Activated CD4-positive, alpha-beta T cell treated with anti-CD3 and anti-CD28 coated beads for 36 hours (primary cell): ENCODE results near the gene PRM1. TPM values are rescaled to one million over a fixed set of nuclear protein-coding genes. Genes with fewer than 3 reads are reported as not detected.

ENCODE experiments used
- ATAC-seq: fragments of 200-7000 bp; cut with Tn5 transposase; one replicate; pipeline ENCODE4 v1.10.0; 2021; ENCODE audit warnings: mild to moderate bottlenecking, moderate library complexity
- CTCF ChIA-PET: fragments of 350-600 bp; sonication (Branson Sonifier 250); formaldehyde crosslinking; loops from one replicate; lab custom pipeline; 2021; ENCODE audit warnings: antibody characterized with exemption; lab: Charles Lee
- POLR2A ChIA-PET: fragments of 350-600 bp; sonication (Branson Sonifier 250); formaldehyde crosslinking; loops from one replicate; lab custom pipeline; 2021; ENCODE audit warnings: antibody characterized with exemption, inconsistent platforms; lab: Charles Lee
- DNase-seq: peaks from one replicate; pipeline ENCODE4 v3.0.0-alpha.2; 2020
- H3K27ac Mint-ChIP-seq: one replicate; pipeline ENCODE4 v1.8.0; 2021; ENCODE audit warnings: mixed read lengths
- H3K27me3 Mint-ChIP-seq: one replicate; pipeline ENCODE4 v1.8.0; 2021; ENCODE audit warnings: mixed read lengths
- H3K36me3 Mint-ChIP-seq: one replicate; pipeline ENCODE4 v1.8.0; 2021; ENCODE audit warnings: low read depth, mixed read lengths
- H3K4me1 Mint-ChIP-seq: one replicate; pipeline ENCODE4 v1.8.0; 2021; ENCODE audit warnings: mixed read lengths
- H3K4me3 Mint-ChIP-seq: one replicate; pipeline ENCODE4 v1.8.0; 2021; ENCODE audit warnings: mild to moderate bottlenecking, moderate library complexity, mixed read lengths
- H3K9me3 Mint-ChIP-seq: one replicate; pipeline ENCODE4 v1.8.0; 2021; ENCODE audit warnings: low read depth, mixed read lengths
- intact Hi-C, 2 experiments: fragments of 100-400 bp; cut with DNase I in 1 of 2; cut with micrococcal nuclease in 1 of 2; formaldehyde crosslinking; loops; one replicate each; pipeline versions ENCODE4 v1.14.2 to v1.15.1; 2022 to 2024; cut with DNase I, micrococcal nuclease
- microRNA-seq: library from miRNA; unstranded; fragments of <30 nt; microRNA quantifications from one replicate; pipeline ENCODE4 v1.2.0, GENCODE V29; 2021; ENCODE audit warnings: borderline replicate concordance
- total RNA-seq, 2 experiments: library from RNA; stranded (reverse); gene quantifications; one replicate each; pipeline ENCODE4 v1.2.3, GENCODE V29; 2021

PRM1 gene
- total RNA-seq, 2 experiments from 2014 or later: not detected

DNA sequence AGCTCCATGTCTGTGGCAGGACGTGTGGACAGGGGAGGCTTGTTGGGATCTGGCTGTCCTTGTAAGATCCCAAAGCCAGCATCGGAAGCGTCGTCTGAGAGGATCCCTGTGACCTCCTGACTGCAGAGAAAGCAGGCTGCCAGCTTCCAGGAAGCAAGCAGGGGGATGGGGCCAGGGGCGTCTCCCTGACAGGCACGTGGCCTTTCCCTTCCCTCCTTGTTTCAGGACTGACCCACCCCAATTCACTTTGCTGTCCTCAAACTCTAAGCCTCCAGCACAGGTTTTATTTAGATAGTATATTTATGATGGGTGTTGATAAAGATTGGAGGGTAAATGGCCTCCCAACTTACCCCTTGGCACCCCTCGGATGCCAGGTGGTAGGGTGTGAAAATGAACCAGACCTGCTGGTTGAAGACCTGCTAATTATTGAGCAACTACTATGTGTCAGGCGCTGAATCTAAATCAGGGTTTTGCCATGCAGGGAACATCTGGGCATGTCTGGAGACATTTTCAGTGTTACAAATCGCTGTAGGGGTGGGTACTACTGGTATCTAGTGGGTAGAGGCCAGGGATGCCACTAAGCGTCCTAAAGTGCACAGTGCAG lies 49.7 kb downstream of the PRM1 start:
- H3K36me3 Mint-ChIP-seq: no peaks in the 10 kb centered on the region
- no peaks in the 10 kb centered on the region for H3K9me3 Mint-ChIP-seq
- intact Hi-C loops: no loop called here
- peak overlapping the region; percentile 81 for H3K27ac Mint-ChIP-seq
- ChIA-PET CTCF (interaction anchor here (0.7 to 2.2 kb wide), 4 partner anchors 13 to 267 kb away, joined by 3 to 7 read pairs (median 3); no protein-coding TSS in a partner anchor), POLR2A (interaction anchor here (0.7 kb wide), 1 partner anchor 21 kb away, joined by 3 read pairs; no protein-coding TSS in a partner anchor)
- no peak for DNase-seq
- H3K27me3 Mint-ChIP-seq: no peaks in the 10 kb centered on the region
- no peak overlapping the region for H3K4me3 Mint-ChIP-seq
- ATAC-seq: no peak
- peaks cover 78% of the 10 kb centered on the region for H3K4me1 Mint-ChIP-seq

Small RNAs within 50 kb of the gene (microRNA-seq; reads per million reads assigned to microRNA genes)
- gene MIR548H2: not detected

Other genes starting within 250 kb of the PRM1 start
- gene SOCS1, start 25.1 kb downstream of the PRM1 start, total RNA-seq: 100 to 1,000 TPM in 1 of 2 experiments, 10 to 100 TPM in 1; 100.0 to 103 TPM
- not detected for gene TNP2, start 12.0 kb downstream of the PRM1 start, total RNA-seq
- gene PRM3, start 7.7 kb downstream of the PRM1 start, total RNA-seq: not detected
- gene PRM2, start 4.8 kb downstream of the PRM1 start, total RNA-seq: not detected
- 10 to 100 TPM; 56.0 to 69.8 TPM for gene RMI2, start 64.1 kb upstream of the PRM1 start, total RNA-seq